Endothelial cell of umbilical vein (primary cell): ENCODE measurements around the gene PKD1. TPM values are rescaled to one million over a fixed set of nuclear protein-coding genes. Genes with fewer than 3 reads are reported as not detected.

ENCODE experiments used
- BruUV-seq: library from RNA; stranded (reverse); fragments of 400-500 nt; replicated peaks from 2 replicates; lab custom pipeline; 2021; lab: Mats Ljungman, UMichigan
- CTCF ChIA-PET: fragments of 300-600, 350-600 bp; sonication (Branson Sonifier 250); formaldehyde crosslinking; loops from one replicate; lab custom pipeline; 2021; ENCODE audit warnings: antibody characterized with exemption, inconsistent platforms; lab: Charles Lee
- POLR2A ChIA-PET: fragments of 300-600, 350-600 bp; sonication (Branson Sonifier 250); formaldehyde crosslinking; loops from one replicate; lab custom pipeline; 2021; ENCODE audit warnings: antibody characterized with exemption, inconsistent platforms; lab: Charles Lee
- DNase-seq: peaks from one replicate; pipeline ENCODE4 v3.0.0-alpha.2; 2011; ENCODE audit warnings: low read depth, low spot score
- FAIRE-seq: peaks from 2 replicates; lab custom pipeline; 2011; peaks lifted over from hg19 to GRCh38; lab: Jason Lieb, UNC
- H2AFZ ChIP-seq: 2 replicates; pipeline ENCODE4 v1.6.0; 2012; ENCODE audit warnings: low read depth, low read length, control low read depth, inconsistent platforms
- H3K27ac ChIP-seq: 2 replicates; pipeline ENCODE4 v1.5.1; 2011; ENCODE audit warnings: low read depth, mild to moderate bottlenecking, control low read depth, low read length, moderate library complexity; ENCODE audit not compliant: insufficient read depth
- H3K27me3 ChIP-seq, 2 experiments: 2 replicates each; pipeline versions ENCODE4 v1.6.0 to v1.6.1; 2011; ENCODE audit warnings: low read length in 2 of 2, mixed read lengths in 1 of 2; ENCODE audit not compliant: control insufficient read depth in 2 of 2, insufficient read depth in 2 of 2
- H3K36me3 ChIP-seq, 2 experiments: 2 replicates in 1 of 2; 3 replicates in 1 of 2; pipeline ENCODE4 v1.5.1; 2011; ENCODE audit warnings: low read length in 2 of 2, mild to moderate bottlenecking in 1 of 2, moderate library complexity in 1 of 2; ENCODE audit not compliant: control insufficient read depth in 2 of 2, insufficient read depth in 2 of 2; ENCODE audit errors: extremely low read depth in 1 of 2
- H3K4me1 ChIP-seq: 3 replicates; pipeline ENCODE4 v1.5.1; 2011; ENCODE audit warnings: mild to moderate bottlenecking, low read length; ENCODE audit not compliant: control insufficient read depth, insufficient read depth; ENCODE audit errors: extremely low read depth
- H3K4me2 ChIP-seq: 2 replicates; pipeline ENCODE4 v1.6.1; 2011; ENCODE audit warnings: low read length, control low read depth, mixed read lengths; ENCODE audit not compliant: insufficient read depth
- H3K4me3 ChIP-seq, 3 experiments: fragments of 200-600 bp in 1 of 3; sonication (generic), shearing (Covaris generic) in 1 of 3; replicated peaks in 1 of 3; 2 replicates each; pipeline ENCODE4 v1.5.1; 2011 to 2016; ENCODE audit warnings: control low read depth in 3 of 3, low read length in 3 of 3, mild to moderate bottlenecking in 2 of 3, inconsistent platforms in 1 of 3, low read depth in 1 of 3, moderate library complexity in 1 of 3; ENCODE audit not compliant: insufficient read depth in 1 of 3
- H3K79me2 ChIP-seq: 2 replicates; pipeline ENCODE4 v1.6.0; 2012; ENCODE audit warnings: low read length, inconsistent platforms; ENCODE audit not compliant: control insufficient read depth, insufficient read depth
- H3K9ac ChIP-seq: replicated peaks from 2 replicates; pipeline ENCODE3; 2011; ENCODE audit warnings: low read length, control low read depth; ENCODE audit not compliant: insufficient read depth; ENCODE audit errors: extremely low read depth
- H3K9me1 ChIP-seq: replicated peaks from 3 replicates; pipeline ENCODE4 v1.6.0; 2011; ENCODE audit warnings: mild to moderate bottlenecking, low read length; ENCODE audit not compliant: control insufficient read depth, insufficient read depth; ENCODE audit errors: extremely low read depth
- H3K9me3 ChIP-seq: replicated peaks from 2 replicates; pipeline ENCODE4 v1.5.1; 2012; ENCODE audit warnings: low read length, inconsistent platforms; ENCODE audit not compliant: control insufficient read depth, insufficient read depth
- H4K20me1 ChIP-seq: replicated peaks from 2 replicates; pipeline ENCODE3; 2011; ENCODE audit warnings: mild to moderate bottlenecking, low read length; ENCODE audit not compliant: control insufficient read depth, insufficient read depth; ENCODE audit errors: extremely low read depth
- CTCF ChIP-seq, 2 donors: IDR thresholded peaks; 1 replicate in 1 of 2; 2 replicates in 1 of 2; pipeline ENCODE4 v1.5.1; 2011; ENCODE audit warnings: low read length in 2 of 2, mild to moderate bottlenecking in 2 of 2, moderate library complexity in 2 of 2, control low read depth in 1 of 2, inconsistent platforms in 1 of 2, low read depth in 1 of 2; ENCODE audit not compliant: insufficient read depth in 1 of 2; ENCODE audit errors: extremely low read depth in 1 of 2
- EZH2 ChIP-seq: IDR thresholded peaks from 2 replicates; pipeline ENCODE4 v1.6.1; 2012; ENCODE audit warnings: borderline replicate concordance, low read depth, mild to moderate bottlenecking, moderate library complexity, low read length, inconsistent platforms; ENCODE audit not compliant: severe bottlenecking
- FOS ChIP-seq: IDR thresholded peaks from 2 replicates; pipeline ENCODE4 v1.6.1; 2011; ENCODE audit warnings: mild to moderate bottlenecking, low read length, moderate library complexity, borderline replicate concordance; ENCODE audit not compliant: insufficient read depth
- GATA2 ChIP-seq: IDR thresholded peaks from 2 replicates; pipeline ENCODE4 v1.7.0; 2011; ENCODE audit warnings: low read depth, mild to moderate bottlenecking, moderate library complexity, mixed read lengths, low read length; ENCODE audit not compliant: insufficient read length, insufficient read depth
- JUN ChIP-seq: IDR thresholded peaks from 2 replicates; pipeline ENCODE4 v1.6.1; 2011; ENCODE audit warnings: borderline replicate concordance, low read depth; ENCODE audit not compliant: insufficient read length, insufficient read depth
- MAX ChIP-seq: IDR thresholded peaks from 2 replicates; pipeline ENCODE4 v1.6.1; 2011; ENCODE audit not compliant: insufficient read depth, insufficient read length
- MYC ChIP-seq: IDR thresholded peaks from one replicate; pipeline ENCODE4 v1.6.1; 2011; ENCODE audit warnings: mild to moderate bottlenecking, low read depth, low read length
- POLR2A ChIP-seq: IDR thresholded peaks from 2 replicates; pipeline ENCODE4 v1.6.1; 2012; ENCODE audit warnings: low read depth, mild to moderate bottlenecking, control low read depth, low read length
- POLR2AphosphoS5 ChIP-seq: IDR thresholded peaks from 2 replicates; pipeline ENCODE4 v1.6.1; 2012; ENCODE audit warnings: low read depth, mild to moderate bottlenecking, control low read depth, low read length, moderate library complexity; ENCODE audit not compliant: insufficient read depth
- dilution Hi-C: fragments of 300-500 bp; cut with MboI; formaldehyde crosslinking; loops from one replicate; pipeline ENCODE4 v1.15.0; 2019; ENCODE audit warnings: low sequenced_read_pairs; ENCODE audit not compliant: extremely low pct_ligation_motif_present
- intact Hi-C: fragments of 100-400 bp; cut with micrococcal nuclease; formaldehyde crosslinking; loops from one replicate; pipeline ENCODE4 v1.10.0; 2022
- polyA plus RNA-seq, 4 experiments: library from polyadenylated mRNA; depleted of rRNA in 3 of 4; stranded (reverse) in 3 of 4; unstranded in 1 of 4; fragments of >200 nt; gene quantifications; 2 replicates each; pipeline versions ENCODE4 v1.2.1 to v1.2.3, GENCODE V29; 2011 to 2012; ENCODE audit warnings: missing spikeins in 1 of 4
- total RNA-seq: library from RNA; stranded (reverse); gene quantifications from 2 replicates; pipeline ENCODE4 v1.2.3, GENCODE V29; 2021

Gene PKD1
- total and polyA plus RNA-seq, 2 donors (not counting 3 experiments of a cell fraction or from before 2014, with no cell fraction given): 52.5 to 102 TPM

GRCh38 chr16:2093793-2094192, 41.9 kb downstream of the PKD1 start:
- no peak for DNase-seq
- no TSS peak for BruUV-seq
- ChIA-PET CTCF (interaction anchor here (4.0 kb wide), 1 partner anchor 47 kb away, joined by 36 read pairs; no protein-coding TSS in a partner anchor), POLR2A (no interaction called here)
- H3K36me3 ChIP-seq: peaks cover 6 to 13% of the 10 kb centered on the region in 2 experiments
- no peak overlapping the region for H3K4me3 ChIP-seq
- no peak for TF ChIP-seq FOS
- TF ChIP-seq POLR2A: no peak
- no peak for TF ChIP-seq GATA2
- TF ChIP-seq MYC: no peak
- no peak for TF ChIP-seq CTCF (IDR thresholded peaks at IDR 0.05; ENCODE audit: extremely low read depth in 1 of 2, insufficient read depth in 1 of 2, low read depth in 1 of 2, low read length in 2 of 2)
- no peak for TF ChIP-seq MAX
- TF ChIP-seq EZH2: no peak
- no peak for TF ChIP-seq JUN
- no peak for TF ChIP-seq POLR2AphosphoS5
- H3K9me3 ChIP-seq: no peaks in the 10 kb centered on the region
- dilution Hi-C loops (no loop called here), intact Hi-C loops (no loop called here)
- peaks cover 5% of the 10 kb centered on the region for H3K4me1 ChIP-seq
- no peaks in the 10 kb centered on the region for H3K9me1 ChIP-seq
- H4K20me1 ChIP-seq: no peaks in the 10 kb centered on the region
- no peaks in the 10 kb centered on the region for H3K27me3 ChIP-seq
- no peak for FAIRE-seq
- no peak overlapping the region for H3K9ac ChIP-seq
- no peak overlapping the region for H3K4me2 ChIP-seq
- H3K27ac ChIP-seq: no peak overlapping the region
- no peaks in the 10 kb centered on the region for H3K79me2 ChIP-seq
- no peak overlapping the region for H2AFZ ChIP-seq
